Gastroesophageal sphincter (tissue), 3 donors: ENCODE results near the gene CHST11.

Experiments used
- CTCF ChIP-seq, 4 experiments: fragments of 200-600 bp in 2 of 4; fragments of 450-650 bp in 2 of 4; sonication (generic) in 1 of 4; IDR thresholded peaks; one replicate each; pipeline ENCODE4 v1.5.1; 2017 to 2019; ENCODE audit warnings: antibody characterized with exemption in 4 of 4, mild to moderate bottlenecking in 2 of 4, moderate library complexity in 2 of 4
- EP300 ChIP-seq: sonication (generic); formaldehyde crosslinking; IDR thresholded peaks from one replicate; pipeline ENCODE4 v1.6.1; 2017; ENCODE audit warnings: antibody characterized with exemption, mild to moderate bottlenecking
- POLR2A ChIP-seq, 2 donors: fragments of 450-650 bp; IDR thresholded peaks; one replicate each; pipeline ENCODE4 v1.6.1; 2017; ENCODE audit warnings: antibody characterized with exemption in 2 of 2, mild to moderate bottlenecking in 2 of 2, moderate library complexity in 1 of 2
- POLR2AphosphoS5 ChIP-seq: sonication (generic); formaldehyde crosslinking; IDR thresholded peaks from one replicate; pipeline ENCODE4 v1.6.1; 2017; ENCODE audit warnings: antibody characterized with exemption

GRCh38 chr12:104809251-104809650 is 352.5 kb downstream of the CHST11 start:
- TF ChIP-seq CTCF (IDR thresholded peaks at IDR 0.05), result no peak
- no peak for TF ChIP-seq POLR2A (IDR thresholded peaks at IDR 0.05)
- no peak for TF ChIP-seq POLR2AphosphoS5
- TF ChIP-seq EP300, result no peak
